Hematopoietic multipotent progenitor cell treated with erythropoietin and hydrocortisone succinate and interleukin-3 and kit ligand, for 17 days (in vitro differentiated cells): ENCODE results near the gene SOX2.
A peak's percentile ranks its signal among the peaks of the same experiment; 100 is the strongest.

ENCODE experiments used
- DNase-seq: peaks from one replicate; pipeline ENCODE4 v3.0.0-alpha.2; 2015; ENCODE audit warnings: low spot score

The SOX2 gene

DNA sequence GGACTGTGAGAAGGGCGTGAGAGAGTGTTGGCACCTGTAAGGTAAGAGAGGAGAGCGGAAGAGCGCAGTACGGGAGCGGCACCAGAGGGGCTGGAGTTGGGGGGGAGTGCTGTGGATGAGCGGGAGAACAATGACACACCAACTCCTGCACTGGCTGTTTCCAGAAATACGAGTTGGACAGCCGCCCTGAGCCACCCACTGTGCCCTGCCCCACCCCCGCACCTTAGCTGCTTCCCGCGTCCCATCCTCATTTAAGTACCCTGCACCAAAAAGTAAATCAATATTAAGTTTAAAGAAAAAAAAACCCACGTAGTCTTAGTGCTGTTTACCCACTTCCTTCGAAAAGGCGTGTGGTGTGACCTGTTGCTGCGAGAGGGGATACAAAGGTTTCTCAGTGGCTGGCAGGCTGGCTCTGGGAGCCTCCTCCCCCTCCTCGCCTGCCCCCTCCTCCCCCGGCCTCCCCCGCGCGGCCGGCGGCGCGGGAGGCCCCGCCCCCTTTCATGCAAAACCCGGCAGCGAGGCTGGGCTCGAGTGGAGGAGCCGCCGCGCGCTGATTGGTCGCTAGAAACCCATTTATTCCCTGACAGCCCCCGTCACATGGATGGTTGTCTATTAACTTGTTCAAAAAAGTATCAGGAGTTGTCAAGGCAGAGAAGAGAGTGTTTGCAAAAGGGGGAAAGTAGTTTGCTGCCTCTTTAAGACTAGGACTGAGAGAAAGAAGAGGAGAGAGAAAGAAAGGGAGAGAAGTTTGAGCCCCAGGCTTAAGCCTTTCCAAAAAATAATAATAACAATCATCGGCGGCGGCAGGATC lies at the start of gene SOX2:
SOX2 (plus strand) TSS at position 601 of the 811 bp plus-strand sequence. CDS start 436 bp downstream, outside the sequence.
- DNase-seq: no peak

GRCh38 chr3:181683563-181683962 lies 28.2 kb upstream of the SOX2 start:
- DNase-seq: no peak

DNA sequence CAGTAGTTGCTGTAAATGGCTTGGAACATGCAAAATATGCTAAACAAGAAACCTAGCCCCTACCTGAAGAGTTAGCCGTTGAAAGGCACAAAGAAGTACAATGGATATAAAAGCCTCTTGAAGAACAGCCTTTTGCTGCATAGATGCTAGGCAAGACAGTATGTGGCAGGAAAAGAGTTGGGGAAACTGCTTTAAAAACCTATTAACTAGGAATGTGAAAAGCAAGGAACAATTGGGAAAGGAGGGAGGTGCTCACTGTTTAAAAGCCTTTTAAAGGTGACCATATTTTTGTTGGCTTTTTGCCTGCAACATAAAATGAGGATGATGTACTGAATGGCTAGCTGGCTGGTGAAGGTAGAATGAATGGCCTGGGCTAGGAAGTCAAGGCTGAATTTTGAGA lies 24.5 kb upstream of the SOX2 start:
- no peak for DNase-seq

DNA sequence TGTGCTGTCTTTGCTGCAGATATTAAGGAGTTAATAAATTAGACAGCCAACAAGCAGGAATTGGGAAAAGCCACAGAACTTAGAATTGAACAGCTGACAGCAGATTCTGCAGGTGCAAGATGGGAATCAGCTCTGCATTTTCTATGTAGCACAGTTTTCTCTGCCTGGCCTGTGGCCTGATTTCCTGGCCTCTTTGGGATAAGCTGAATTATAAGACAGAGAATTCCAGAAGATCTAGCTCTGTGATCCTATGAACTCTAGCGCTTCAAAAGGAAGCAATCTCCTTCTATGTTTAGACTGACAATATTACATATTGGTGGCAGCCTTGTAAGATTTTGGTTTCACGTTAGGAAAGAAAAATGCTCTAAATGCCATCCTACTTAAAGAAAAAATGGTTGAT lies 24.0 kb upstream of the SOX2 start:
- no peak for DNase-seq

GRCh38 chr3:181689546-181689945 lies 22.2 kb upstream of the SOX2 start:
- DNase-seq: no peak

- DNase-seq: no peak
These were observed 21.0 kb upstream of the SOX2 start for GRCh38 chr3:181690769-181691168.

DNA sequence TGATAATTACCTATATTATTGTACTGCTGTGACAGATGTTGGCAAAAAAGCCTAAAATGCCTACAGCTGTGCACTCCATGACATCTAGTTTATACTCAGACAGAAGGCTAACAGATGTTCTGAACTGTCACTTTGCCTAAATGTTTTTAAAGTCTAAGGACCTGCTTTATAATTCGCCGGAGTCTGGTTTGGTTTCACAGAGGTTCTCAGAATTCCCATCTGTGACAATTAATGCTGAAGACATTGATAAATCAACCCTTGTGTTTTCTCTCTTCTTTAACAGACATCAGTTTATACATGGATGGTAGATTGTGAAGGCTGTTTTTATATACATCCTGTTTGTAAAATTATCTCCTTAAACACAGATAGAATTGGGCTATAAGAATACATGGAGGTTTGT lies 19.8 kb upstream of the SOX2 start:
- DNase-seq: no peak

- no peak for DNase-seq
These were observed 19.2 kb upstream of the SOX2 start for GRCh38 chr3:181692311-181693145.

DNA sequence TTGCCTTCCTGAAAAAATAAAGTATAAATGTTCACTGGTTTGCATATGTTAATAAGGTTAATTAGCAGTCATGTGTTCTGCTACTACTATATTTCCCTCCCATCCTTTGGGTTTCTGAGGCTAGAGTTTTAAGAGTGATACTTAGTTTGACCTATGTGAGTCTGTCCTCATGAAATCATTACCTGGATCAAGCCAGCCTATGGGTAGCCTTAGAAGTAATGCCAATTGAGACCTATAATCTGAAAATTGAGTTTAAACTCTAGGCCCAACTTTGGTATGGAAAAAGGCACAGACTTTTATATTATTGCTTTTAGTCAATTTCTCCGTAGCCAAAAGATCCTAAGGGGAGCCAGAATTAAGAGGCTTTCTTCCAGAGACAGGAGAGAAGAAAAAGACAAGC lies 18.4 kb upstream of the SOX2 start:
- no peak for DNase-seq

DNA sequence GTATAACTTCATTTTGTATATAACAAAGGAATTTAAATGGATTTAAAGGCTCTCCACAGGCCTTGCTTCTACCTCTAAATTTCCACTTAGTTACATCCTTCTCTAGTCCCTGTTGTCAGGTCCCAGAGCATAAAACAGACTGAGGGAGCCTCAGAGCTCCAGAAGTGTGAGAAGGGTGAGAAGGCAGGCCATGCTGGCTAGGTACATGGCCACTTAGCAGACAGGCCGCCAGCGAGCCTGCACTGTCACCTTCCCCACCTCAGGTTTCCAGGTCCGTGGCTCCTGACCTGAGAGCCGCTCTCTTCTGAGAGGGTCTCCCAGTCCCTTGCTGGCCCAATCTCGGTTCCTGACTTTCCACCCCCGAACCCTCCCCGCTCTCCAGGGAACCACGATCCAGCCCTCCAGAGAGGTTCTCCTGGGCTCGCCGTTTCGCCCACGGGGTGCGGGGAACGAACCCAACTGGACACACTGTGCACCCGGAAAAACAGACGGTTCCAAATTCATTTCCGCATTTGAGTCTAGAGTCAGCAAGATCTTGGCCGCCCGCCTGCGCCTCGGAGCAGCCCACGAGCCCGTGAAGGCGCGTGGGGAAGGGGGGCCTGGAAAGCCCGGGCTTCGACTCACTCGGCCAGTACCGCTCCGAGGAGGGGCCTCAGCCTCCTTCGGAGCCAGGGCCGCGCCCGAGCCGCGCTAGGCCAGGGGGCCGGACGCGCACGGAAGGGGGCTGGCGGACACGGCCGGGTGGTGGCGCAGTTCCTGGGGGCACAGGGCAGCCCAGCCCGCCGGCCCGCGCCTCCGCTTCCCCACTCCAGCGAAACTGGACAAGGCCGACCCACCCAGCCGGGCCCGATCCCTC lies 16.7 kb upstream of the SOX2 start:
- DNase-seq: no peak

GRCh38 chr3:181695661-181696491 lies 15.8 kb upstream of the SOX2 start:
- DNase-seq: no peak

- no peak for DNase-seq
These were observed 15.0 kb upstream of the SOX2 start for GRCh38 chr3:181696626-181697230.

- DNase-seq: no peak
These were observed 13.3 kb upstream of the SOX2 start for GRCh38 chr3:181698263-181698954.

GRCh38 chr3:181699171-181699903 lies 12.4 kb upstream of the SOX2 start:
- no peak for DNase-seq

GRCh38 chr3:181700168-181701087 lies 11.3 kb upstream of the SOX2 start:
- peak; percentile 65 for DNase-seq

DNA sequence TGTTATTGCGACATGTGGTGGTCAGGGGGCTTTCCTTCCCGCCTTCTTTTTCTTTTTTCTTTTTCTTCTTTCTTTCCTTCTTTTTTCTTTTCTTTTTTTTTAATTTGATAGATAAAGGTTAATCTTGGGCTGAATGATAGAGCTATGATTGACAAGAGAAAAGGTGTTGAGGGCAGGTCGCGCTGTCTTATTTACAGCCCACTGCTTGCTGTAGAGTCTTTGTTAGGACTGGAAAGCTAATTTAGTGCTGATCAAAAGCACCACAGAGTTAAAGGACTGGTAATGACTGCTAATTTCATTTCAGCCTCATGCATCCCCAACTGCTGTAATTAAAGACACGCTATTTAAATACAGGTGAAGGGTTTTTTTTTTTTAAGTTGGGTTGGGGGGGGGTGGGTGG lies 10.6 kb upstream of the SOX2 start:
- DNase-seq: no peak

DNA sequence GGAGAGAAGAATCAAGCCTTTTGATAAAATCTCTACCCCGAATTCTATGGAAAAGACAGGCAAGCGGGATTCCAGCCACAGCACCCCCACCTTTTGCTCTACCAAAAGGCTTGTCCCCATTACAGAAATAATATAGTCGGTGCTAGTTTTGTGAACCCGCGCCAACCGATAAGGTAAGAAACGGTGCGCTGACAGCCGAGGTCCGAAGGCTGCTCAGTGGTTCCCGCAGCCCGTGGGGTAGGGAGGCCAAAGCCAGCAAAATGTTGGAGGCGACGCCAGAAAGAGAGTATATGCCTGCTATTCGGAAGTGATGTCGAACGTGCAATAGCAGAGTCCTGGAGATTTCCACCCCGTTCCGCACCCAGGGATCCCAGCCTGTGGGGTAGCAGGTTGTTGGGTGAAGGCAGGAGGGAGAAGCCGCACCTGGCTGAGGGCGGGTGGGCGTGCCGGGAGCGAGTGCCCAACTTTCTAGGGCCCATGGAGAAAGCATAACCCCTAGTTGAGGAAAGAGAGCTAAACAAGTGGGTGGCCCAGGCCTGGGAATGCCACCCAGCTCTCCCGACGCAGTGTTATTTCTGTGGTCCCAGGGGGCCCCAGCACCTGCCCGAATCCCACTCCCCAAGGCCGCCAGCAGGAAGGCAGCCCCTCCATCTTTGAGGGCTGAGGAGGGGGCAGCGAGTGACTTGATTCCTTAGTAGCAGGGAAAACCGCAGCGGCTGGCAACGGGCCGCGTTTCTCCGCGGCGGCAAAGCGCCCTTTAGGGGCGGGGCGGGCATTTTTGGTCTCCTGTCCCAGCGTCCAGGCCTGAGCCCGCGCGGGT lies 7.9 kb upstream of the SOX2 start:
- no peak for DNase-seq
